Breast epithelium (tissue), 4 donors: Measurements from ENCODE around the gene CGN. TPM values are rescaled to one million over a fixed set of nuclear protein-coding genes. Genes with fewer than 3 reads are reported as not detected.
A peak's percentile ranks its signal among the peaks of the same experiment; 100 is the strongest.

Experiments
- DNase-seq, 2 donors: peaks; one replicate each; pipeline ENCODE4 v3.0.0-alpha.2; 2019; ENCODE audit warnings: low spot score in 2 of 2
- H3K27ac ChIP-seq, 2 donors: fragments of 200-600 bp; sonication (generic) in 1 of 2; one replicate each; pipeline ENCODE4 v1.5.1; 2016 to 2019; ENCODE audit warnings: mild to moderate bottlenecking in 1 of 2
- H3K27me3 ChIP-seq, 2 donors: fragments of 200-600 bp; sonication (generic) in 1 of 2; one replicate each; pipeline versions ENCODE4 v1.5.1 to v1.6.0; 2017 to 2019; ENCODE audit warnings: control low read depth in 1 of 2, mild to moderate bottlenecking in 1 of 2
- H3K36me3 ChIP-seq: fragments of 200-600 bp; one replicate; pipeline ENCODE4 v1.5.1; 2019
- H3K4me1 ChIP-seq, 2 donors: fragments of 200-600 bp; sonication (generic); one replicate each; pipeline ENCODE4 v1.5.1; 2016 to 2019; ENCODE audit warnings: control low read depth in 1 of 2
- H3K4me3 ChIP-seq, 3 donors: fragments of 200-600 bp; sonication (generic); 1 replicate in 2 of 3; 2 replicates in 1 of 3; pipeline ENCODE4 v1.5.1; 2016 to 2019; ENCODE audit warnings: mild to moderate bottlenecking in 3 of 3, moderate library complexity in 2 of 3
- H3K9me3 ChIP-seq, 2 donors: fragments of 200-600 bp; sonication (generic) in 1 of 2; one replicate each; pipeline ENCODE4 v1.5.1; 2016 to 2019; ENCODE audit warnings: control low read depth in 1 of 2
- CTCF ChIP-seq, 3 donors: fragments of 450-650 bp; IDR thresholded peaks; one replicate each; pipeline ENCODE4 v1.5.1; 2016 to 2017; ENCODE audit warnings: antibody characterized with exemption in 3 of 3, mild to moderate bottlenecking in 3 of 3, moderate library complexity in 3 of 3
- POLR2A ChIP-seq: fragments of 450-650 bp; IDR thresholded peaks from one replicate; pipeline ENCODE4 v1.6.1; 2016; ENCODE audit warnings: antibody characterized with exemption, mild to moderate bottlenecking, moderate library complexity
- POLR2AphosphoS5 ChIP-seq, 3 donors: sonication (generic); formaldehyde crosslinking; IDR thresholded peaks; one replicate each; pipeline ENCODE4 v1.6.1; 2017; ENCODE audit warnings: antibody characterized with exemption in 3 of 3
- intact Hi-C: fragments of 100-400 bp; cut with DNase I; formaldehyde crosslinking; loops from one replicate; pipeline ENCODE4 v1.15.1; 2023; ENCODE audit warnings: low total_unique reads
- total RNA-seq, 3 donors: library from RNA; depleted of rRNA; stranded (reverse); fragments of >200 nt; gene quantifications; one replicate each; pipeline ENCODE4 v1.1.0, GENCODE V29; 2016

CGN gene
- total RNA-seq, 3 donors from 2014 or later = 0.16 to 28.1 (median 13.4) TPM

GRCh38 chr1:151508833-151509232 is 2.4 kb upstream of the CGN start:
- peak in 1 of 2 donors; percentile 72 for DNase-seq
- intact Hi-C loops = no loop called here
- no peaks in the 10 kb centered on the region for H3K36me3 ChIP-seq
- peak overlapping the region in 1 of 2 donors; percentile 37 for H3K27ac ChIP-seq
- H3K27me3 ChIP-seq = no peaks in the 10 kb centered on the region
- no peaks in the 10 kb centered on the region for H3K4me1 ChIP-seq
- H3K4me3 ChIP-seq = no peak overlapping the region
- no peaks in the 10 kb centered on the region for H3K9me3 ChIP-seq
- no peak for TF ChIP-seq POLR2A
- no peak for TF ChIP-seq POLR2AphosphoS5 (IDR thresholded peaks at IDR 0.05)
- no peak for TF ChIP-seq CTCF (IDR thresholded peaks at IDR 0.05)

DNA sequence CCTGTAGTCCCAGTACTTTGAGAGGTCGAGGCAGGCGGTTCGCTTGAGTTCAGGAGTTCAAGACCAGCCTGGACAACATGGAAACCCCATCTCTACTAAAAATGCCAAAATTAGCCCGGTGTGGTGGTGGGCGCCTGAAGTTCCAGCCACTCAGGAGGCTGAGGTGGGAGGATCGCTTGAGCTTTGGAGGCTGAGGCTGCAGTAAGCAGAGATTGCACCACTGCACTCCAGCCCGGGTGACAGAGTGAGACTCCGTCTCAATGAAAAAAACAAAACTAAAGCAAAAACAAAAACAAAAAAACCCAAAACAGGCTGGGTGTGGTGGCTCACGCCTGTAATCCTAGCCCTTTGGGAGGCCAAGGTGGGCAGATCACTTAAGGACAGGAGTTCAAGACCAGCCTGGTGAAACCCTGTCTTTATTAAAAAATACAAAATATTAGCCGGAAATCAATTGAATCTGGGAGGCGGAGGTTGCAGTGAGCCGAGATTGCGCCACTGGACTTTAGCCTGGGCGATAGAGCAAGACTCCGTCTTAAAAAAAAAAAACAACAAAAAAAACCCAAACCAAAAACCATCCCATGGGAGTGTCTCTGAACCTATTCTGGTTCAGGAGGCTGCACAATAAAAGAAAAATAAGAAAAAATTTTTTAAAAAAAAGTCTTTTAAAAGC is 1.7 kb upstream of the CGN start:
- peak overlapping the region in 1 of 2 donors; percentile 37 for H3K27ac ChIP-seq

GRCh38 chr1:151510020-151510405 is 1.2 kb upstream of the CGN start:
- intact Hi-C loops = no loop called here
- Histone ChIP-seq H3K27ac (no peak overlapping the region), H3K4me1 (no peaks in the 10 kb centered on the region), H3K4me3 (no peak overlapping the region), H3K9me3 (no peaks in the 10 kb centered on the region), H3K36me3 (no peaks in the 10 kb centered on the region), H3K27me3 (no peaks in the 10 kb centered on the region)
- no peak for TF ChIP-seq CTCF (IDR thresholded peaks at IDR 0.05)
- TF ChIP-seq POLR2A = no peak
- TF ChIP-seq POLR2AphosphoS5 (IDR thresholded peaks at IDR 0.05) = no peak
- DNase-seq = no peak

More for the DNA sequence above, 1.7 kb upstream of the CGN start:
- no peaks in the 10 kb centered on the region for H3K27me3 ChIP-seq
- no peaks in the 10 kb centered on the region for H3K4me1 ChIP-seq
- intact Hi-C loops = no loop called here
- DNase-seq = no peak
- no peaks in the 10 kb centered on the region for H3K36me3 ChIP-seq
- no peak overlapping the region for H3K4me3 ChIP-seq
- TF ChIP-seq POLR2AphosphoS5 (IDR thresholded peaks at IDR 0.05) (no peak), CTCF (IDR thresholded peaks at IDR 0.05) (no peak), POLR2A (no peak)
- H3K9me3 ChIP-seq = no peaks in the 10 kb centered on the region

DNA sequence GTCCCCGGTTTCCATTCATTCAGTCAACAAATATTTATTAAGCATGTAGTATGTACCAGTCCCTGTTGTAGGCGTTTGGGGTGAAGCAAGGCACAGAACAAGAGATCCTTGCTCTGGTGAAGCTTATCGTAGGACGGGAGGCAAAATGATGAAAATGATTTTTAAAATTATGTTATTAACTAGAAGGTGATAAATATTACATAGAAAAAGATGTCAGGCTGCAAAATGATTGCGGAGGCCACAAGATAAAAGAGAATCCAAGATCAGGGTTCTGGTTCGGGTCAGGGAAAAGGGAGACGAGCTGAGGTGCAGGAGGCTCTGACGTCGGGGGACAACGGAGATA is 602 bp upstream of the CGN start:
- Histone ChIP-seq H3K4me3 (peak overlapping the region; percentile 44 to 77 (median 74)), H3K4me1 (no peaks in the 10 kb centered on the region), H3K27ac (peak overlapping the region; percentile 78 to 94), H3K36me3 (no peaks in the 10 kb centered on the region), H3K9me3 (no peaks in the 10 kb centered on the region), H3K27me3 (no peaks in the 10 kb centered on the region)
- TF ChIP-seq CTCF (IDR thresholded peaks at IDR 0.05) (no peak), POLR2A (no peak), POLR2AphosphoS5 (IDR thresholded peaks at IDR 0.05) (no peak)
- intact Hi-C loops = no loop called here
- no peak for DNase-seq

DNA sequence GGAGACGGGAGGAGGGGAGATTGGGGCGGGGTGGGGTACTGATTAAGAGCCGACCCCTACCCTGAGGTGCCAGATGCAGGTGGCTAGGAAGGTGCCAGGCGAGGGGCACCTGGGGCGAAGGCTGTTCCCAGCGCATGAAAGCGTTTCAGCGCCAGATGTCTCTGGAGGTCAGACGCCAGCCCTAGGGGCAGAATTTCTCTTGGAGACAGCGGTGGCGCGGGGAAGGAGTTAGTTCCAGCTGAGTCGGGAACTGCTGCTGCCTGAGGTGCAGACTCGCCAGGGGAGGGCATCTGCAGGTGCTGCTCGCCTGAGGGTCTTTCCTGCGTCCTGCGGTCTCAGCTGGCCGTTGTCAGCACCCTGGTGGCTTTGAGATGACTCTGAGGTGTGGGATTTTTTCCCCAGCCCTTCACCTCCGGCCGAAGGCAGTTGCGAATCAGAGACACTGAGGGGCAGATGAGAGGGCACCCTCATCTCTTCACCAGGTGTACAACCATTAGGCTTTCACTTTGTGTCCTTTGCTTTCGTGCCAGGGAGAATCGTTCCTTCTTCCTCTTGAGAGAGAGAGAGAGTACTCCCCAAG is 539 bp downstream of the CGN start:
- DNase-seq = peak; percentile 53 to 75

More for the DNA sequence above, 539 bp downstream of the CGN start:
- no peaks in the 10 kb centered on the region for H3K27me3 ChIP-seq
- no peak for TF ChIP-seq POLR2A
- peak in 1 of 3 donors; percentile 13 for TF ChIP-seq POLR2AphosphoS5 (IDR thresholded peaks at IDR 0.05)
- TF ChIP-seq CTCF (IDR thresholded peaks at IDR 0.05) = peak in 1 of 3 donors; percentile 20
- H3K4me3 ChIP-seq = peak overlapping the region; percentile 44 to 77 (median 74)
- intact Hi-C loops = no loop called here
- no peaks in the 10 kb centered on the region for H3K36me3 ChIP-seq
- no peaks in the 10 kb centered on the region for H3K9me3 ChIP-seq
- H3K4me1 ChIP-seq = no peaks in the 10 kb centered on the region
- H3K27ac ChIP-seq = peak overlapping the region; percentile 78 to 94
